Nephron progenitor cell (in vitro differentiated cells): ENCODE measurements around the gene CSTA.

ENCODE experiments used
- DNase-seq: peaks from one replicate; pipeline ENCODE4 v3.0.0; 2021
- H3K27ac Mint-ChIP-seq: 2 replicates; pipeline ENCODE4 v1.8.0; 2021; ENCODE audit warnings: mild to moderate bottlenecking, moderate library complexity, mixed read lengths
- H3K27me3 Mint-ChIP-seq: 2 replicates; pipeline ENCODE4 v1.8.0; 2021; ENCODE audit warnings: mild to moderate bottlenecking, low read depth, mixed read lengths; ENCODE audit not compliant: poor library complexity
- H3K36me3 Mint-ChIP-seq: 2 replicates; pipeline ENCODE4 v1.8.0; 2021; ENCODE audit warnings: low read depth, mixed read lengths
- H3K4me1 Mint-ChIP-seq: 2 replicates; pipeline ENCODE4 v1.8.0; 2021; ENCODE audit warnings: mixed read lengths
- H3K4me3 Mint-ChIP-seq: 2 replicates; pipeline ENCODE4 v1.8.0; 2021; ENCODE audit warnings: mild to moderate bottlenecking, moderate library complexity, mixed read lengths
- H3K9me3 Mint-ChIP-seq: 2 replicates; pipeline ENCODE4 v1.8.0; 2021; ENCODE audit warnings: mild to moderate bottlenecking, moderate library complexity, mixed read lengths
- CTCF ChIP-seq: fragments of 200-600 bp; sonication (generic); IDR thresholded peaks from 2 replicates; pipeline ENCODE4 v1.5.0; 2021; ENCODE audit warnings: antibody characterized with exemption

Gene CSTA

GRCh38 chr3:122349171-122349570, 24.1 kb downstream of the CSTA start:
- H3K27me3 Mint-ChIP-seq = peaks cover 4% of the 10 kb centered on the region
- no peak overlapping the region for H3K27ac Mint-ChIP-seq
- peaks cover 10% of the 10 kb centered on the region for H3K9me3 Mint-ChIP-seq
- no peak for DNase-seq
- no peak overlapping the region for H3K4me3 Mint-ChIP-seq
- no peaks in the 10 kb centered on the region for H3K36me3 Mint-ChIP-seq
- no peak for TF ChIP-seq CTCF
- no peaks in the 10 kb centered on the region for H3K4me1 Mint-ChIP-seq

DNA sequence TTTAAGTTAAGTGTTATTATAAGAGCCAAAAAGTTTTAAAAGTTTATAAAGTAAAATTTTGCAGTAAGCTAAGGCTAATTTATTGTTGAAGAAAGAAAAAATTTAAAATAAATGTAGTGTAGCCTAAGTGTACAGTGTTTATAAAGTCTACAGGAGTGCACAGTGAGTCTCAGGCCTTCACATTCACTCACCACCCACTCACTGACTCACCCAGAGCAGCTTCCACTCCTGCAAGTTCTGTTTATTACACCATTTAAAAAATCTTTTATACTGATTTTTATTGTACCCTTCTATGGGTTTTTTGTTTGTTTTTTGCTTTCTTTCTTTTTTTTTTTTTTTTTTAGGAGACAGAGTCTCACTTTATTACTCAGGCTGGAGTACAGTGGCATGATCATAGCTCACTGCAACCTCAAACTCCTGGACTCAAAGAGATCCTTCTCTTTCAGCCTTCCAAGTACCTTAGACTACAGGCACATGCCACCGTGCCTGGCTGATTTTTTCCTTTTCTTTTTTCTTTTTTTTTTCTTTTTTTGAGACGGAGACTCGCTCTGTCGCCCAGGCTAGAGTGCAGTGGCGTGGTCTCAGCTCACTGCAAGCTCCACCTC, 25.9 kb downstream of the CSTA start:
- no peaks in the 10 kb centered on the region for H3K4me1 Mint-ChIP-seq
- no peak for DNase-seq
- no peak overlapping the region for H3K27ac Mint-ChIP-seq
- no peak for TF ChIP-seq CTCF
- peaks cover 4% of the 10 kb centered on the region for H3K27me3 Mint-ChIP-seq
- no peak overlapping the region for H3K4me3 Mint-ChIP-seq
- H3K36me3 Mint-ChIP-seq = no peaks in the 10 kb centered on the region
- H3K9me3 Mint-ChIP-seq = peaks cover 10% of the 10 kb centered on the region

- peaks cover 10% of the 10 kb centered on the region for H3K9me3 Mint-ChIP-seq
- H3K4me3 Mint-ChIP-seq = no peak overlapping the region
- H3K27ac Mint-ChIP-seq = no peak overlapping the region
- no peaks in the 10 kb centered on the region for H3K36me3 Mint-ChIP-seq
- TF ChIP-seq CTCF = no peak
- no peaks in the 10 kb centered on the region for H3K4me1 Mint-ChIP-seq
- peaks cover 4% of the 10 kb centered on the region for H3K27me3 Mint-ChIP-seq
- no peak for DNase-seq
These were observed 26.6 kb downstream of the CSTA start for GRCh38 chr3:122351612-122352011.

DNA sequence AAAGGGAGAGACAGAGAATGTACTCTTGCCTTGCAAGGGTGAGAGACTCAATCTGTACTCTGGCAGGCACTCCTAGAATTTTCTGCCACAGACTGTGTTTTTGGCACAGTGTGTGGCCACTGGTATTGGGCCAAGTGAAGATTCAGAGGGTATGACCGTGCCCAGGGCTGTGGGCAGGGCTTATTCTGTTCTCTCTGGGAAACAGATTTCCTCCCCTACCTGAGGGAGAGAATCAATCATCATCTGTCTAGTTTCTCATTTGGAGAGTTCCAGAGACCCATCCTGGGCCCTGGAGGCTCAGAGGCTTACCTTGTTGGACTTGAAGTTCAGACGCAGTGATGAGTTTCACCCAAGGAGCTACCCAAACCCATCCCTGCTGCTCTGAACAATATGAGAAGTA, 28.2 kb downstream of the CSTA start:
- Mint-ChIP-seq H3K27ac (no peak overlapping the region), H3K4me3 (no peak overlapping the region), H3K4me1 (no peaks in the 10 kb centered on the region), H3K9me3 (no peaks in the 10 kb centered on the region), H3K27me3 (peaks cover 4% of the 10 kb centered on the region), H3K36me3 (peaks cover 7% of the 10 kb centered on the region)
- DNase-seq = no peak
- TF ChIP-seq CTCF = no peak

DNA sequence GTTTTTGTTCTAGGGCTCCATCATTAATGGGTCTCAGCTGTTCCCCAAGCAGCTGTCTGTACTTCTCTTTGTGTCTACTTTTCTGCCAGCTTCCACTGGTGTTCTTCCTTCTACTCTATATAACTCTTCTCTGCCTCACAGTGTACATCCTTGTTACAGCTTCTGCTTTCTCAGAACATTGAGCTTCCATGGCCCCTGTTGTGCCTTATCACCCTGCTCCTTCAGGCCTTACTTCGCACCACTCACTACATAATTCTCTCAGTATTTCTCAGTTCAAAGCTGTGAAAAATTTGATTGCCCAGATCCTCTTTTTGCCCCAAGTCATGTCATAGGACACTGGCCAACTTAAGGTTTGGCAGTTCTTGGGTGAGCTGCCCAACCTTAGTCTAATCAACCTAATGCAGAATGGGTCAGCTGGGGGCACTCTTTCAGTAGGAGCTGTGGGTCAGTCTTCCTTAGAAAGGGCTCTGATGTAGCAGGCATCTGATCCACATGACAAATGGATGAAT, 28.9 kb downstream of the CSTA start:
- H3K27me3 Mint-ChIP-seq = peaks cover 4% of the 10 kb centered on the region
- TF ChIP-seq CTCF = no peak
- H3K4me1 Mint-ChIP-seq = no peaks in the 10 kb centered on the region
- H3K27ac Mint-ChIP-seq = no peak overlapping the region
- peaks cover 13% of the 10 kb centered on the region for H3K36me3 Mint-ChIP-seq
- H3K9me3 Mint-ChIP-seq = no peaks in the 10 kb centered on the region
- DNase-seq = no peak
- no peak overlapping the region for H3K4me3 Mint-ChIP-seq

- no peak for TF ChIP-seq CTCF
- H3K4me1 Mint-ChIP-seq = no peaks in the 10 kb centered on the region
- DNase-seq = no peak
- H3K4me3 Mint-ChIP-seq = no peak overlapping the region
- no peaks in the 10 kb centered on the region for H3K9me3 Mint-ChIP-seq
- H3K27ac Mint-ChIP-seq = no peak overlapping the region
- no peaks in the 10 kb centered on the region for H3K27me3 Mint-ChIP-seq
- peaks cover 18% of the 10 kb centered on the region for H3K36me3 Mint-ChIP-seq
These were observed 30.6 kb downstream of the CSTA start for GRCh38 chr3:122355612-122356011.
